HepG2 (cell line): ENCODE measurements around the gene SMIM14. TPM values are rescaled to one million over a fixed set of nuclear protein-coding genes. Genes with fewer than 3 reads are reported as not detected.

Source experiments
- ATAC-seq: fragments of 200-7000 bp; cut with Tn5 transposase; 3 replicates; pipeline ENCODE4 v1.9.1; 2020; ENCODE audit warnings: mild to moderate bottlenecking, moderate library complexity
- BruUV-seq: library from RNA; stranded (reverse); fragments of 400-500 nt; replicated peaks from 2 replicates; lab custom pipeline; 2021; lab: Mats Ljungman, UMichigan
- CTCF ChIA-PET: fragments of 300-600 bp; formaldehyde crosslinking; extraction: SDS; loops from one replicate; lab custom pipeline; 2021; ENCODE audit warnings: low total read pairs, inconsistent platforms, low intra/inter-chr PET ratio; lab: Yijun Ruan, JAX
- POLR2A ChIA-PET: fragments of 350-600 bp; sonication (Branson Sonifier 250); formaldehyde crosslinking; loops from one replicate; lab custom pipeline; 2020; ENCODE audit warnings: antibody characterized with exemption, inconsistent platforms; lab: Yijun Ruan, JAX
- DNase-seq: peaks from one replicate; pipeline ENCODE4 v3.0.0-alpha.2; 2015; ENCODE audit warnings: low spot score
- FAIRE-seq: peaks from 3 replicates; lab custom pipeline; 2011; peaks lifted over from hg19 to GRCh38; lab: Jason Lieb, UNC
- H2AFZ ChIP-seq: one replicate; pipeline ENCODE4 v1.6.1; 2011; ENCODE audit warnings: low read length, inconsistent platforms
- H3K27ac ChIP-seq: fragments of 300-600 bp; 3 replicates; pipeline ENCODE4 v1.8.0; 2011; ENCODE audit warnings: mixed run types, mild to moderate bottlenecking, mixed read lengths, low read length, inconsistent platforms; ENCODE audit not compliant: insufficient read depth; ENCODE audit errors: extremely low read length
- H3K27me3 ChIP-seq, 2 experiments: fragments of 200-600 bp in 1 of 2; 2 replicates in 1 of 2; 3 replicates in 1 of 2; pipeline versions ENCODE4 v1.6.0 to v1.8.0; 2011; ENCODE audit warnings: low read length in 2 of 2, mild to moderate bottlenecking in 2 of 2, moderate library complexity in 2 of 2, inconsistent platforms in 1 of 2; ENCODE audit not compliant: insufficient read depth in 2 of 2, control insufficient read depth in 1 of 2
- H3K36me3 ChIP-seq, 2 experiments: fragments of 200-600 bp in 1 of 2; replicated peaks in 1 of 2; 2 replicates in 1 of 2; 3 replicates in 1 of 2; pipeline versions ENCODE4 v1.5.1 to v1.8.0; 2011; ENCODE audit warnings: low read length in 2 of 2, inconsistent platforms in 1 of 2; ENCODE audit not compliant: insufficient read depth in 2 of 2, control insufficient read depth in 1 of 2
- H3K4me1 ChIP-seq: 2 replicates; pipeline ENCODE4 v1.5.1; 2012; ENCODE audit warnings: low read length, inconsistent platforms; ENCODE audit not compliant: insufficient read depth
- H3K4me2 ChIP-seq: 2 replicates; pipeline ENCODE4 v1.6.0; 2011; ENCODE audit warnings: low read depth, low read length, inconsistent platforms
- H3K4me3 ChIP-seq, 3 experiments: fragments of 200-600 bp in 1 of 3; sonication (generic), shearing (Covaris generic) in 1 of 3; replicated peaks in 1 of 3; 2 replicates each; pipeline ENCODE4 v1.5.1; 2011 to 2016; ENCODE audit warnings: low read length in 3 of 3, inconsistent platforms in 2 of 3, low read depth in 2 of 3, mild to moderate bottlenecking in 2 of 3, control low read depth in 1 of 3, mixed read lengths in 1 of 3; ENCODE audit not compliant: insufficient read depth in 1 of 3
- H3K79me2 ChIP-seq: one replicate; pipeline ENCODE4 v1.6.1; 2011; ENCODE audit warnings: low read length, inconsistent platforms; ENCODE audit not compliant: insufficient read depth
- H3K9ac ChIP-seq: 2 replicates; pipeline ENCODE4 v1.6.0; 2011; ENCODE audit warnings: mild to moderate bottlenecking, low read depth, low read length, inconsistent platforms; ENCODE audit not compliant: insufficient read depth
- H3K9me3 ChIP-seq: 2 replicates; pipeline ENCODE4 v1.5.1; 2012; ENCODE audit warnings: mild to moderate bottlenecking, low read length
- H4K20me1 ChIP-seq: 2 replicates; pipeline ENCODE4 v1.6.0; 2011; ENCODE audit warnings: inconsistent platforms, mild to moderate bottlenecking, low read length, moderate library complexity; ENCODE audit not compliant: insufficient read depth
- GTF3A ChIP-seq: sonication (generic); formaldehyde crosslinking; conservative IDR thresholded peaks from 2 replicates; pipeline ENCODE4 v1.4.0; 2020; ENCODE audit warnings: mild to moderate bottlenecking, missing genetic modification reagents
- IRX3 ChIP-seq: sonication (generic); formaldehyde crosslinking; IDR thresholded peaks from 2 replicates; pipeline ENCODE4 v1.8.1; 2023; ENCODE audit warnings: mild to moderate bottlenecking, low read depth, missing genetic modification reagents, borderline replicate concordance
- KAT7 ChIP-seq: IDR thresholded peaks from 2 replicates; pipeline ENCODE4 v1.6.1; 2018; ENCODE audit warnings: borderline replicate concordance, missing compliant biosample characterization
- KLF9 ChIP-seq: IDR thresholded peaks from 2 replicates; pipeline ENCODE4 v1.6.1; 2016; ENCODE audit warnings: low read depth
- MYPOP ChIP-seq: sonication (generic); formaldehyde crosslinking; IDR thresholded peaks from 2 replicates; pipeline ENCODE4 v1.8.1; 2023; ENCODE audit warnings: mild to moderate bottlenecking, moderate library complexity, missing genetic modification reagents
- NFYB ChIP-seq: sonication (generic); formaldehyde crosslinking; IDR thresholded peaks from 2 replicates; pipeline ENCODE4 v1.4.0; 2020; ENCODE audit warnings: missing genetic modification reagents
- SATB2 ChIP-seq: sonication (generic); formaldehyde crosslinking; IDR thresholded peaks from 2 replicates; pipeline ENCODE4 v1.5.0; 2020; ENCODE audit warnings: missing genetic modification reagents
- SOX6 ChIP-seq, 2 experiments: fragments of 450-650 bp in 1 of 2; sonication (generic) in 1 of 2; formaldehyde crosslinking in 1 of 2; IDR thresholded peaks; 2 replicates each; pipeline versions ENCODE4 v1.4.0 to v1.6.1; 2017 to 2020; ENCODE audit warnings: antibody characterized with exemption in 1 of 2, mild to moderate bottlenecking in 1 of 2, missing genetic modification reagents in 1 of 2
- ZBTB8A ChIP-seq: sonication (generic); formaldehyde crosslinking; IDR thresholded peaks from 2 replicates; pipeline ENCODE4 v1.4.0; 2020; ENCODE audit warnings: mild to moderate bottlenecking, low read depth, missing genetic modification reagents, borderline replicate concordance
- ZNF253 ChIP-seq: sonication (generic); formaldehyde crosslinking; IDR thresholded peaks from 2 replicates; pipeline ENCODE4 v1.8.0; 2022; ENCODE audit warnings: mild to moderate bottlenecking, missing genetic modification reagents, borderline replicate concordance
- ZNF3 ChIP-seq: IDR thresholded peaks from 2 replicates; pipeline ENCODE4 v1.7.0; 2017; ENCODE audit warnings: inconsistent platforms
- ZNF432 ChIP-seq: sonication (generic); formaldehyde crosslinking; IDR thresholded peaks from 2 replicates; pipeline ENCODE4 v1.5.0; 2020; ENCODE audit warnings: missing genetic modification reagents, mild to moderate bottlenecking, borderline replicate concordance
- ZNF614 ChIP-seq: IDR thresholded peaks from 2 replicates; pipeline ENCODE4 v1.6.1; 2018; ENCODE audit warnings: missing biosample characterization, missing genetic modification reagents, inconsistent platforms, borderline replicate concordance
- ZNF713 ChIP-seq: sonication (generic); formaldehyde crosslinking; IDR thresholded peaks from 2 replicates; pipeline ENCODE4 v1.4.0; 2020; ENCODE audit warnings: mild to moderate bottlenecking, missing genetic modification reagents
- ZNF788 ChIP-seq: sonication (generic); formaldehyde crosslinking; IDR thresholded peaks from 2 replicates; pipeline ENCODE4 v1.5.0; 2020; ENCODE audit warnings: mild to moderate bottlenecking, missing genetic modification reagents, borderline replicate concordance
- ZSCAN5A ChIP-seq: sonication (generic); formaldehyde crosslinking; IDR thresholded peaks from 2 replicates; pipeline ENCODE4 v1.8.0; 2022; ENCODE audit warnings: mild to moderate bottlenecking, missing genetic modification reagents, borderline replicate concordance
- WGBS: methylation state at CpG from one replicate; pipeline ENCODE4 v1.1.6; 2017; ENCODE audit warnings: low lambda C conversion rate; 5-methylcytosine and 5-hydroxymethylcytosine counted together
- in situ Hi-C: cut with HindIII; loops from 2 replicates; pipeline ENCODE4 v1.10.0; 2017; ENCODE audit warnings: low pct_unique_long_range_greater_than_20kb; ENCODE audit not compliant: extremely low pct_ligation_motif_present
- intact Hi-C: fragments of 100-400 bp; cut with micrococcal nuclease; formaldehyde crosslinking; loops from one replicate; pipeline ENCODE4 v1.10.0; 2022; ENCODE audit not compliant: unreplicated experiment
- polyA plus RNA-seq, 8 experiments: library from polyadenylated mRNA; depleted of rRNA in 3 of 8; stranded (reverse) in 7 of 8; unstranded in 1 of 8; fragments of >200 nt; fragmentation: Illumina TruSeq in 4 of 8; extraction: Trizol in 4 of 8; gene quantifications; 2 replicates each; pipeline versions ENCODE4 v1.2.1 to v1.2.3, GENCODE V29; 2011 to 2016; ENCODE audit warnings: low read depth in 4 of 8, missing spikeins in 1 of 8, mixed read lengths in 1 of 8; ENCODE audit not compliant: insufficient read depth in 1 of 8
- total RNA-seq, 5 experiments: library from RNA; depleted of rRNA; stranded (reverse); fragments of >200 nt; fragmentation: Illumina TruSeq; extraction: Trizol; gene quantifications; 2 replicates each; pipeline ENCODE4 v1.2.3, GENCODE V29; 2016; ENCODE audit warnings: low read depth in 1 of 5
- TF ChIP-seq, protein P1 (sequence below): sonication (generic); formaldehyde crosslinking; conservative IDR thresholded peaks from 2 replicates; pipeline ENCODE4 v1.8.0; 2022; ENCODE audit warnings: missing genetic modification reagents
- TF ChIP-seq, protein P2 (sequence below): sonication (generic); formaldehyde crosslinking; conservative IDR thresholded peaks from 2 replicates; pipeline ENCODE4 v1.4.0; 2020; ENCODE audit warnings: missing genetic modification reagents

SMIM14 gene
- total and polyA plus RNA-seq, 2 of the 13 experiments (the other 11 are each of a cell fraction or from before 2014, with no cell fraction given), result 16.3 to 28.1 TPM

GRCh38 chr4:39616651-39617050 lies 22.0 kb downstream of the SMIM14 start:
- CTCF ChIA-PET, result no interaction called here

More at GRCh38 chr4:39616651-39617050, 22.0 kb downstream of the SMIM14 start:
- WGBS, result 83% methylated on average over 1 of the region's 1 CpG
- Histone ChIP-seq H3K4me3 (no peak overlapping the region), H3K27ac (no peak overlapping the region), H3K4me1 (peaks cover 85% of the 10 kb centered on the region), H3K9me3 (no peaks in the 10 kb centered on the region), H2AFZ (no peak overlapping the region), H3K27me3 (no peaks in the 10 kb centered on the region), H3K4me2 (no peak overlapping the region), H3K36me3 (no peaks in the 10 kb centered on the region), H3K9ac (no peak overlapping the region), H4K20me1 (no peaks in the 10 kb centered on the region), H3K79me2 (no peaks in the 10 kb centered on the region)
- POLR2A ChIA-PET, result interaction anchor here (1.3 to 1.6 kb wide), 2 partner anchors 22 to 89 kb away, joined by 4 to 7 read pairs; partner anchors contain the start of genes SMIM14 and UGDH
- no peak for ATAC-seq
- in situ Hi-C loops (no loop called here), intact Hi-C loops (no loop called here)
- no TSS peak for BruUV-seq
- no peak for DNase-seq
- no peak for TF ChIP-seq KAT7
- TF ChIP-seq NFYB (CRISPR knock-in tag), result no peak
- no peak for TF ChIP-seq ZNF614 (CRISPR knock-in tag)
- no peak for TF ChIP-seq ZNF432 (CRISPR knock-in tag)
- TF ChIP-seq IRX3, result no peak
- TF ChIP-seq ZSCAN5A, result no peak
- TF ChIP-seq ZNF713 (CRISPR knock-in tag), result no peak
- TF ChIP-seq ZNF3 (CRISPR knock-in tag), result no peak
- TF ChIP-seq ZNF788 (CRISPR knock-in tag), result no peak
- no peak for TF ChIP-seq SOX6 (IDR thresholded peaks at IDR 0.05)
- TF ChIP-seq SOX6 (CRISPR knock-in tag; IDR thresholded peaks at IDR 0.05), result no peak
- TF ChIP-seq GTF3A (CRISPR knock-in tag), result no peak
- TF ChIP-seq, protein P1, sequence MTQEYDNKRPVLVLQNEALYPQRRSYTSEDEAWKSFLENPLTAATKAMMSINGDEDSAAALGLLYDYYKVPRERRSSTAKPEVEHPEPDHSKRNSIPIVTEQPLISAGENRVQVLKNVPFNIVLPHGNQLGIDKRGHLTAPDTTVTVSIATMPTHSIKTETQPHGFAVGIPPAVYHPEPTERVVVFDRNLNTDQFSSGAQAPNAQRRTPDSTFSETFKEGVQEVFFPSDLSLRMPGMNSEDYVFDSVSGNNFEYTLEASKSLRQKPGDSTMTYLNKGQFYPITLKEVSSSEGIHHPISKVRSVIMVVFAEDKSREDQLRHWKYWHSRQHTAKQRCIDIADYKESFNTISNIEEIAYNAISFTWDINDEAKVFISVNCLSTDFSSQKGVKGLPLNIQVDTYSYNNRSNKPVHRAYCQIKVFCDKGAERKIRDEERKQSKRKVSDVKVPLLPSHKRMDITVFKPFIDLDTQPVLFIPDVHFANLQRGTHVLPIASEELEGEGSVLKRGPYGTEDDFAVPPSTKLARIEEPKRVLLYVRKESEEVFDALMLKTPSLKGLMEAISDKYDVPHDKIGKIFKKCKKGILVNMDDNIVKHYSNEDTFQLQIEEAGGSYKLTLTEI (CRISPR knock-in tag), result no peak
- TF ChIP-seq KLF9 (CRISPR knock-in tag), result no peak
- TF ChIP-seq MYPOP (CRISPR knock-in tag), result no peak
- TF ChIP-seq SATB2 (CRISPR knock-in tag), result no peak
- TF ChIP-seq, protein P2, sequence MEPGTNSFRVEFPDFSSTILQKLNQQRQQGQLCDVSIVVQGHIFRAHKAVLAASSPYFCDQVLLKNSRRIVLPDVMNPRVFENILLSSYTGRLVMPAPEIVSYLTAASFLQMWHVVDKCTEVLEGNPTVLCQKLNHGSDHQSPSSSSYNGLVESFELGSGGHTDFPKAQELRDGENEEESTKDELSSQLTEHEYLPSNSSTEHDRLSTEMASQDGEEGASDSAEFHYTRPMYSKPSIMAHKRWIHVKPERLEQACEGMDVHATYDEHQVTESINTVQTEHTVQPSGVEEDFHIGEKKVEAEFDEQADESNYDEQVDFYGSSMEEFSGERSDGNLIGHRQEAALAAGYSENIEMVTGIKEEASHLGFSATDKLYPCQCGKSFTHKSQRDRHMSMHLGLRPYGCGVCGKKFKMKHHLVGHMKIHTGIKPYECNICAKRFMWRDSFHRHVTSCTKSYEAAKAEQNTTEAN, result no peak
- TF ChIP-seq ZNF253, result no peak
- no peak for TF ChIP-seq ZBTB8A (CRISPR knock-in tag)
- no peak for FAIRE-seq
